HepG2 (cell line): ENCODE data around the gene OR6A2. TPM values are rescaled to one million over a fixed set of nuclear protein-coding genes. Genes with fewer than 3 reads are reported as not detected.

Source experiments
- ATAC-seq: fragments of 200-7000 bp; cut with Tn5 transposase; 3 replicates; pipeline ENCODE4 v1.9.1; 2020; ENCODE audit warnings: mild to moderate bottlenecking, moderate library complexity
- BruUV-seq: library from RNA; stranded (reverse); fragments of 400-500 nt; replicated peaks from 2 replicates; lab custom pipeline; 2021; lab: Mats Ljungman, UMichigan
- CTCF ChIA-PET: fragments of 300-600 bp; formaldehyde crosslinking; extraction: SDS; loops from one replicate; lab custom pipeline; 2021; ENCODE audit warnings: low total read pairs, inconsistent platforms, low intra/inter-chr PET ratio; lab: Yijun Ruan, JAX
- POLR2A ChIA-PET: fragments of 350-600 bp; sonication (Branson Sonifier 250); formaldehyde crosslinking; loops from one replicate; lab custom pipeline; 2020; ENCODE audit warnings: antibody characterized with exemption, inconsistent platforms; lab: Yijun Ruan, JAX
- DNase-seq: peaks from one replicate; pipeline ENCODE4 v3.0.0-alpha.2; 2015; ENCODE audit warnings: low spot score
- FAIRE-seq: peaks from 3 replicates; lab custom pipeline; 2011; peaks lifted over from hg19 to GRCh38; lab: Jason Lieb, UNC
- H2AFZ ChIP-seq: one replicate; pipeline ENCODE4 v1.6.1; 2011; ENCODE audit warnings: low read length, inconsistent platforms
- H3K27ac ChIP-seq: fragments of 300-600 bp; 3 replicates; pipeline ENCODE4 v1.8.0; 2011; ENCODE audit warnings: mixed run types, mild to moderate bottlenecking, mixed read lengths, low read length, inconsistent platforms; ENCODE audit not compliant: insufficient read depth; ENCODE audit errors: extremely low read length
- H3K27me3 ChIP-seq, 2 experiments: fragments of 200-600 bp in 1 of 2; 2 replicates in 1 of 2; 3 replicates in 1 of 2; pipeline versions ENCODE4 v1.6.0 to v1.8.0; 2011; ENCODE audit warnings: low read length in 2 of 2, mild to moderate bottlenecking in 2 of 2, moderate library complexity in 2 of 2, inconsistent platforms in 1 of 2; ENCODE audit not compliant: insufficient read depth in 2 of 2, control insufficient read depth in 1 of 2
- H3K36me3 ChIP-seq, 2 experiments: fragments of 200-600 bp in 1 of 2; replicated peaks in 1 of 2; 2 replicates in 1 of 2; 3 replicates in 1 of 2; pipeline versions ENCODE4 v1.5.1 to v1.8.0; 2011; ENCODE audit warnings: low read length in 2 of 2, inconsistent platforms in 1 of 2; ENCODE audit not compliant: insufficient read depth in 2 of 2, control insufficient read depth in 1 of 2
- H3K4me1 ChIP-seq: 2 replicates; pipeline ENCODE4 v1.5.1; 2012; ENCODE audit warnings: low read length, inconsistent platforms; ENCODE audit not compliant: insufficient read depth
- H3K4me2 ChIP-seq: 2 replicates; pipeline ENCODE4 v1.6.0; 2011; ENCODE audit warnings: low read depth, low read length, inconsistent platforms
- H3K4me3 ChIP-seq, 3 experiments: fragments of 200-600 bp in 1 of 3; sonication (generic), shearing (Covaris generic) in 1 of 3; replicated peaks in 1 of 3; 2 replicates each; pipeline ENCODE4 v1.5.1; 2011 to 2016; ENCODE audit warnings: low read length in 3 of 3, inconsistent platforms in 2 of 3, low read depth in 2 of 3, mild to moderate bottlenecking in 2 of 3, control low read depth in 1 of 3, mixed read lengths in 1 of 3; ENCODE audit not compliant: insufficient read depth in 1 of 3
- H3K79me2 ChIP-seq: one replicate; pipeline ENCODE4 v1.6.1; 2011; ENCODE audit warnings: low read length, inconsistent platforms; ENCODE audit not compliant: insufficient read depth
- H3K9ac ChIP-seq: 2 replicates; pipeline ENCODE4 v1.6.0; 2011; ENCODE audit warnings: mild to moderate bottlenecking, low read depth, low read length, inconsistent platforms; ENCODE audit not compliant: insufficient read depth
- H3K9me3 ChIP-seq: 2 replicates; pipeline ENCODE4 v1.5.1; 2012; ENCODE audit warnings: mild to moderate bottlenecking, low read length
- H4K20me1 ChIP-seq: 2 replicates; pipeline ENCODE4 v1.6.0; 2011; ENCODE audit warnings: inconsistent platforms, mild to moderate bottlenecking, low read length, moderate library complexity; ENCODE audit not compliant: insufficient read depth
- ARNTL ChIP-seq: sonication (generic); formaldehyde crosslinking; IDR thresholded peaks from 2 replicates; pipeline ENCODE4 v1.4.0; 2020; ENCODE audit warnings: mild to moderate bottlenecking, missing genetic modification reagents
- DNMT3B ChIP-seq: conservative IDR thresholded peaks from 2 replicates; pipeline ENCODE4 v1.6.1; 2016; ENCODE audit warnings: missing biosample characterization, control low read depth
- GLI4 ChIP-seq: sonication (generic); formaldehyde crosslinking; IDR thresholded peaks from 2 replicates; pipeline ENCODE4 v1.5.1; 2020; ENCODE audit warnings: missing genetic modification reagents, mild to moderate bottlenecking, moderate library complexity, borderline replicate concordance
- KLF16 ChIP-seq, 2 experiments: sonication (generic) in 1 of 2; formaldehyde crosslinking in 1 of 2; IDR thresholded peaks; 2 replicates each; pipeline versions ENCODE4 v1.6.1 to v1.8.0; 2016 to 2023; ENCODE audit warnings: missing genetic modification reagents in 2 of 2, missing compliant biosample characterization in 1 of 2
- MLXIP ChIP-seq: sonication (generic); formaldehyde crosslinking; IDR thresholded peaks from 2 replicates; pipeline ENCODE4 v1.9.0; 2021; ENCODE audit warnings: missing genetic modification reagents, borderline replicate concordance
- MTA3 ChIP-seq: sonication (generic); formaldehyde crosslinking; IDR thresholded peaks from 2 replicates; pipeline ENCODE4 v1.4.0; 2020; ENCODE audit warnings: missing genetic modification reagents
- NFATC3 ChIP-seq: sonication (generic); formaldehyde crosslinking; IDR thresholded peaks from 2 replicates; pipeline ENCODE4 v1.5.1; 2020; ENCODE audit warnings: mild to moderate bottlenecking, missing genetic modification reagents
- RNF2 ChIP-seq: fragments of 450-650 bp; conservative IDR thresholded peaks from 2 replicates; pipeline ENCODE4 v1.6.1; 2016; ENCODE audit warnings: low read depth
- SALL2 ChIP-seq: sonication (generic); formaldehyde crosslinking; IDR thresholded peaks from 2 replicates; pipeline ENCODE4 v1.8.1; 2023; ENCODE audit warnings: mild to moderate bottlenecking, missing genetic modification reagents, inconsistent platforms
- SMARCC2 ChIP-seq: fragments of 450-650 bp; IDR thresholded peaks from 2 replicates; pipeline ENCODE4 v1.6.1; 2017; ENCODE audit warnings: antibody characterized with exemption, mild to moderate bottlenecking
- SMC3 ChIP-seq: IDR thresholded peaks from 2 replicates; pipeline ENCODE4 v1.6.1; 2011; ENCODE audit warnings: low read length, improper control_type of control experiment
- SOX6 ChIP-seq, 2 experiments: fragments of 450-650 bp in 1 of 2; sonication (generic) in 1 of 2; formaldehyde crosslinking in 1 of 2; IDR thresholded peaks; 2 replicates each; pipeline versions ENCODE4 v1.4.0 to v1.6.1; 2017 to 2020; ENCODE audit warnings: antibody characterized with exemption in 1 of 2, mild to moderate bottlenecking in 1 of 2, missing genetic modification reagents in 1 of 2
- ZBTB10 ChIP-seq: sonication (generic); formaldehyde crosslinking; IDR thresholded peaks from 2 replicates; pipeline ENCODE4 v1.4.0; 2020; ENCODE audit warnings: missing genetic modification reagents, borderline replicate concordance
- ZBTB44 ChIP-seq: sonication (generic); formaldehyde crosslinking; IDR thresholded peaks from 2 replicates; pipeline ENCODE4 v1.4.0; 2020; ENCODE audit warnings: missing genetic modification reagents
- ZNF460 ChIP-seq: sonication (generic); formaldehyde crosslinking; IDR thresholded peaks from 2 replicates; pipeline ENCODE4 v1.5.1; 2020; ENCODE audit warnings: missing genetic modification reagents, mild to moderate bottlenecking, borderline replicate concordance
- WGBS: methylation state at CpG from one replicate; pipeline ENCODE4 v1.1.6; 2017; ENCODE audit warnings: low lambda C conversion rate; 5-methylcytosine and 5-hydroxymethylcytosine counted together
- in situ Hi-C: cut with HindIII; loops from 2 replicates; pipeline ENCODE4 v1.10.0; 2017; ENCODE audit warnings: low pct_unique_long_range_greater_than_20kb; ENCODE audit not compliant: extremely low pct_ligation_motif_present
- intact Hi-C: fragments of 100-400 bp; cut with micrococcal nuclease; formaldehyde crosslinking; loops from one replicate; pipeline ENCODE4 v1.10.0; 2022; ENCODE audit not compliant: unreplicated experiment
- polyA plus RNA-seq, 8 experiments: library from polyadenylated mRNA; depleted of rRNA in 3 of 8; stranded (reverse) in 7 of 8; unstranded in 1 of 8; fragments of >200 nt; fragmentation: Illumina TruSeq in 4 of 8; extraction: Trizol in 4 of 8; gene quantifications; 2 replicates each; pipeline versions ENCODE4 v1.2.1 to v1.2.3, GENCODE V29; 2011 to 2016; ENCODE audit warnings: low read depth in 4 of 8, missing spikeins in 1 of 8, mixed read lengths in 1 of 8; ENCODE audit not compliant: insufficient read depth in 1 of 8
- total RNA-seq, 5 experiments: library from RNA; depleted of rRNA; stranded (reverse); fragments of >200 nt; fragmentation: Illumina TruSeq; extraction: Trizol; gene quantifications; 2 replicates each; pipeline ENCODE4 v1.2.3, GENCODE V29; 2016; ENCODE audit warnings: low read depth in 1 of 5

Gene OR6A2
- total and polyA plus RNA-seq, 2 of the 13 experiments (the other 11 are each of a cell fraction or from before 2014, with no cell fraction given) = not detected

- TF ChIP-seq ZBTB10 (no peak), SMARCC2 (no peak), RNF2 (no peak), SOX6 (IDR thresholded peaks at IDR 0.05) (no peak), SOX6 (CRISPR knock-in tag; IDR thresholded peaks at IDR 0.05) (no peak), GLI4 (CRISPR knock-in tag) (no peak), ZNF460 (no peak), ARNTL (CRISPR knock-in tag) (no peak), ZBTB44 (CRISPR knock-in tag) (no peak), DNMT3B (CRISPR knock-in tag) (no peak)
These were observed 53.9 kb downstream of the OR6A2 start (continued) for GRCh38 chr11:6745465-6746015.

GRCh38 chr11:6745018-6745417, 54.5 kb downstream of the OR6A2 start:
- in situ Hi-C loops (no loop called here), intact Hi-C loops (no loop called here)
- no TSS peak for BruUV-seq
- 2% methylated on average over 3 of the region's 4 CpGs for WGBS
- ATAC-seq (no peak), DNase-seq (no peak), FAIRE-seq (no peak)
- H3K27me3 ChIP-seq = peaks cover 0 to 12% of the 10 kb centered on the region in 2 experiments; a peak in 2 of 5 replicates
- H3K9ac ChIP-seq = no peak overlapping the region
- H3K79me2 ChIP-seq = no peaks in the 10 kb centered on the region
- H4K20me1 ChIP-seq = no peaks in the 10 kb centered on the region
- CTCF ChIA-PET = no interaction called here
- no peak overlapping the region for H3K4me3 ChIP-seq
- H3K27ac ChIP-seq = no peak overlapping the region
- H3K4me2 ChIP-seq = no peak overlapping the region
- H2AFZ ChIP-seq = no peak overlapping the region
- no peaks in the 10 kb centered on the region for H3K9me3 ChIP-seq
- H3K36me3 ChIP-seq = no peaks in the 10 kb centered on the region
- POLR2A ChIA-PET = no interaction called here
- TF ChIP-seq MTA3 (CRISPR knock-in tag) (no peak), NFATC3 (CRISPR knock-in tag) (no peak), SMC3 (no peak), KLF16 (CRISPR knock-in tag; IDR thresholded peaks at IDR 0.05) (no peak), SALL2 (no peak), MLXIP (CRISPR knock-in tag) (no peak)
- no peaks in the 10 kb centered on the region for H3K4me1 ChIP-seq
